Measurements from ENCODE around the gene PROSER3.

Gene PROSER3

DNA sequence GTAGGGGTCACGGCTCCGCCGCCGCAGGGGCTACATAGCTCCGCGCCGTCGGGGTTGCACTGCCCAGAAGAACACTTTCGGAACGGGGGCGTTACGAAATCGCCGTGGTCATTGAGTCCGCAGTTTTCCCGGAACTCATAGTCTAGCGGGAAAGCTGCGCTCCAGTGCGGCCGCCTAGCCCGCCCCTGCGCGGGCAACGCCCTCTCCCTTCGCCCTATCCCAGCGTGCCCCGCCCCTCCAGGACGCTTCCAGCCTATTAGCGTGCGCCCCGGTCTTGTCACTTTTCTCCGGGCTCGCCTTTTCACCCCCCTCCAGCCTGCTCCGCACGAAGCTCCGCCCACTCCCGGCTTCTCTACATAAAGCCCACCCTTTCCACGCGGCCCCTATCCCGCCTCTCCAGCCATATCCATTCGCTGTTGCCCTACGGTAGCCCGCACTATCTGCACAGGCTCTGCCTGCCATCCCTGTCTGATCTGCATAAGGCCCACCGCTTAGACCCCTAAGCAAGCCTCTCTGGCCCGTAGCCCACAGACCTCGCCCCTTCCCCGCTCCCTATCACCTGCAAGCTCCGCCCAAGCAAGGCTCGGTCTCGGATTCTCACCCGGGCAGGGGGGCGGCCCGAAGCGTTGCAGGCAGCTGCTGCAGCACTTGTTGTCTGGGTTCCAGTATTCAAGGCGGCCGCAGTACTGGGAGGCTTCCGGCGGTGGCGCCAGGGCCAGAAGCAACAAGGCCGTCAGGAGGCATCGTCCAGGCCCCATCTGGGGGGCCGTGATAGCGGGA, 17.4 kb upstream of the PROSER3 start:
- TF ChIP-seq, protein P1, sequence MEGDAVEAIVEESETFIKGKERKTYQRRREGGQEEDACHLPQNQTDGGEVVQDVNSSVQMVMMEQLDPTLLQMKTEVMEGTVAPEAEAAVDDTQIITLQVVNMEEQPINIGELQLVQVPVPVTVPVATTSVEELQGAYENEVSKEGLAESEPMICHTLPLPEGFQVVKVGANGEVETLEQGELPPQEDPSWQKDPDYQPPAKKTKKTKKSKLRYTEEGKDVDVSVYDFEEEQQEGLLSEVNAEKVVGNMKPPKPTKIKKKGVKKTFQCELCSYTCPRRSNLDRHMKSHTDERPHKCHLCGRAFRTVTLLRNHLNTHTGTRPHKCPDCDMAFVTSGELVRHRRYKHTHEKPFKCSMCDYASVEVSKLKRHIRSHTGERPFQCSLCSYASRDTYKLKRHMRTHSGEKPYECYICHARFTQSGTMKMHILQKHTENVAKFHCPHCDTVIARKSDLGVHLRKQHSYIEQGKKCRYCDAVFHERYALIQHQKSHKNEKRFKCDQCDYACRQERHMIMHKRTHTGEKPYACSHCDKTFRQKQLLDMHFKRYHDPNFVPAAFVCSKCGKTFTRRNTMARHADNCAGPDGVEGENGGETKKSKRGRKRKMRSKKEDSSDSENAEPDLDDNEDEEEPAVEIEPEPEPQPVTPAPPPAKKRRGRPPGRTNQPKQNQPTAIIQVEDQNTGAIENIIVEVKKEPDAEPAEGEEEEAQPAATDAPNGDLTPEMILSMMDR (IDR thresholded peaks at IDR 0.05; ENCODE audit: low read depth, low read length), result peak; percentile 23; the same call in 1 of the 2 replicates

DNA sequence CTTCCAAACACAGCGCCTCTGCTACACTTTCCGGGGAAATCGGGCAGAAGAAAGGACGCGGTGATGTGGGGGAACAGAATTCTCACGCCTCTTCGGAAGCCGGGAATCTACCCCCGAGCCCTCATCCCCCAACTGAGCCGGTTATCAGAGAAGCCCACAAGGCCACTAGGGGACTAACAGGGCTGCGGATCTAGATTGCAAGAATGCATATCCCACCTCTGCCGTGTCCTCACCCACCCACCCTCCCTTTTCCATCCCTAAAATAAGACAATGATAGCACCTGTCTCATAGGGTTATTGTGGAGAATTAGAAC, 16.8 kb upstream of the PROSER3 start:
- H3K4me3 ChIP-seq (ENCODE audit: low read depth, low read length), result peak overlapping the region; percentile 64
- TF ChIP-seq, protein P1 (IDR thresholded peaks at IDR 0.05; ENCODE audit: low read depth, low read length), result no peak

More for the DNA sequence above, 17.4 kb upstream of the PROSER3 start:
- peak overlapping the region; percentile 64 for H3K4me3 ChIP-seq (ENCODE audit: low read depth, low read length)

DNA sequence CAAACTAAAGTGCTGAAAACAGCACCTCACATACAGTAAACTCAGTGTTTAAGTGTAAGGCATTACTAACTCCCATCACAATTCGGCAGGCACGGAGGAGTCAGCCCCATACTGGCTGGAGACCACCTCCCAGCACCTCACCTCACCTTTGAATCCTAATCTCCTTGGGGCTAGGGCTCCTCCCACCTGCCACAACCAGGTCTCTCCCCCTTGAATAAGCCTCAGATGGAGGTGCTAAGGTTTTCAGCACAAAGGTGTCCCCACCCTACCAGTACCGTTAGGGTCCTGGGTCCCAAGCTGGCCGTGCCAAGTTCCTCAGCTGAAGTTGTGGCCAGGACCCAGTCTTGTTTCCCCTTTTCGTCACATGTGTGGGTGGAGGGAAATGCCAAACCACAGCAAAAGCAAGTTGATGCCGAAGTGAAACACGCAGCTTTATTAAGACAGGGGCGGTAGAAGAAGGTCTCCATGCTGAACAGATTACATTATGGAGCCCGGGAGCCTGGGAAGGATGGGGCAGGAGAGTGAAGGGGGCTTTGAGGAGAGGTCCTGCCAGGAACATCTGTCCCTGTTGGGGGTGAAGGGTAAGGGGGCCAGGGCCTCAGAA, 15.8 kb upstream of the PROSER3 start, which contains the start of gene IGFLR1:
Gene IGFLR1 (minus strand): TSS at position 332 of the 604 bp plus-strand sequence. CDS start 1,272 bp downstream, outside the sequence.
- TF ChIP-seq, protein P1 (IDR thresholded peaks at IDR 0.05; ENCODE audit: low read depth, low read length), result no peak
- H3K4me3 ChIP-seq (ENCODE audit: low read depth, low read length), result no peak within 1 kb of the TSS

DNA sequence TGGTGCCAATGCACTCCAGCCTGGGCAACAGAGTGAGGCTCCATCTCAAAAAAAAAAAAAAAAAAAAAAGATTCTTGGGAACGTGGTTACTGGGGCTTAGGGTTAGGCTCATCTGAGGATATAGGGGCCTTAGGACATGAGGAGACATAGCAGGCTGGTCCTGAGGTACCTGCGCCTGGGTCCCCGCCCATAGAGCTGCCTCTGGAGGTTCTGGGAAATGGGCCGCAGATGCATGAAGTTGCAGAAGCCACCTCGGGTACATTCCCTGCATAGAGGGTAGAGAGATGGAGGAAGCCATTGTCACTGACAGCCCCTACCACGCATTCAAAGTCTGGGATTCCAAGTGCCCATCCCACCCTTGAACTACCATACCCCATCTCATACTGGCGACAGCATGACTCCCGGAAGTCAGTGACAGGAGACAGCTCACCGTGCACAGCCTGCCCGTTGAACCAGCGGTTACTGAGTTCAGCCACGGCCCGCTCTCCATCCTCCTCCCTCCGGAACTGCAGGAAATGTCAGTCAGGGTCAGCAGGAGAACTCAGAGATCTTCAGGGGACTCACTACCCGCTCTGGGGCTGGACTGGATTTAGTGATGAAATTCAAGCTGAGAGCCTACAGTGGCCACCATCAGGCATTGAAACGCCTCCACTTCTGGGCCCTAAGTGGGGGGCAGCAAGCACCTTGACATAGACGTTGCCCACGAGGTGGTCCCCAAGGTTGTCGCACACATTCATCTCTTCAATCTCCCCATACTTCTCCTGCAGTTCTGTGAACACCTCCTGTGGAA, 14.1 kb upstream of the PROSER3 start:
- TF ChIP-seq, protein P1 (IDR thresholded peaks at IDR 0.05; ENCODE audit: low read depth, low read length), result no peak
- no peak overlapping the region for H3K4me3 ChIP-seq (ENCODE audit: low read depth, low read length)

DNA sequence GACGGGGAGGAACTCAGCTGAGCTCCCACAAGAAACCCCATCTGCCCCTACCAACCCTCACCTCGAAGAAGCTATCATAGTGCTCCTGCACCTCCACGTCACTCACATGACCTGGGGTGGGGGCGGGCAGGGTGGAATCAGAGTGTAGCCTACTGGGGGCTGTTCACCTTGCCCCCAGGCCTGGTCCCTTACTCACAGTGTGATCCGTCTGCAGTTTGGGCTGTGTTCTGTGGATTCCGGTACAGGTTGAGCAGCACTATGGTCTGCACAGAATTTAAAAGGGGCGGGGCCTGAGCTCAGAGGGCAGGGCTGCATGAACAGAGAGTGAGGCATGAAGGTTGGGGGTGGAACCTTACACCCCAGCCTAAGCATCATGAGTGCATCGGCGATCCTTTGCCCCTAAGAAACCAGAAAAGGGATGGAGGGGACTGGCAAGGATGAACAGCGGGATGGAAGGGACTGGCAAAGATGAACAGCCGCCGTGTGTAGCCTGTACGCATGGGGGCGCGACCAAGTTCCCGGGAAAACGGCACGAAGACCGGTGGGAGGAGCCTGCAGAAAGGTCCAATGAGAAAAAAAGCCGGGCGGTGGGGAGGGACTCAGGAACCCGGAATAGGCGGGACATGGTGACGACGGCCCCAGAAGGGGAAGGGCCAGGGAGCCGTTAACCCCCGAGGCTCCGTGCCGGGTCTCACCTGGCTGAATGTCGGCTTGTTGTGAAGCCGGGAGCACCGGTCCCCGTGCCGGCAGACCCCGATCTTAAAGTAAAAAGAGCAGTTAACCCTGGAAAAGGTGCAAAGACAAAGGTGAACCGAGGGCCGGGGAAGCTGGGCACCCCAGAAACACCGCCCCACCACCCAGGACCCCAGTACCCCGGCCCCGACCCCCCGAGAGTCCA, 13.3 kb upstream of the PROSER3 start:
- peak overlapping the region; percentile 94 for H3K4me3 ChIP-seq (ENCODE audit: low read depth, low read length)
- TF ChIP-seq, protein P1 (IDR thresholded peaks at IDR 0.05; ENCODE audit: low read depth, low read length), result peak; percentile 14; the same call in 1 of the 2 replicates

DNA sequence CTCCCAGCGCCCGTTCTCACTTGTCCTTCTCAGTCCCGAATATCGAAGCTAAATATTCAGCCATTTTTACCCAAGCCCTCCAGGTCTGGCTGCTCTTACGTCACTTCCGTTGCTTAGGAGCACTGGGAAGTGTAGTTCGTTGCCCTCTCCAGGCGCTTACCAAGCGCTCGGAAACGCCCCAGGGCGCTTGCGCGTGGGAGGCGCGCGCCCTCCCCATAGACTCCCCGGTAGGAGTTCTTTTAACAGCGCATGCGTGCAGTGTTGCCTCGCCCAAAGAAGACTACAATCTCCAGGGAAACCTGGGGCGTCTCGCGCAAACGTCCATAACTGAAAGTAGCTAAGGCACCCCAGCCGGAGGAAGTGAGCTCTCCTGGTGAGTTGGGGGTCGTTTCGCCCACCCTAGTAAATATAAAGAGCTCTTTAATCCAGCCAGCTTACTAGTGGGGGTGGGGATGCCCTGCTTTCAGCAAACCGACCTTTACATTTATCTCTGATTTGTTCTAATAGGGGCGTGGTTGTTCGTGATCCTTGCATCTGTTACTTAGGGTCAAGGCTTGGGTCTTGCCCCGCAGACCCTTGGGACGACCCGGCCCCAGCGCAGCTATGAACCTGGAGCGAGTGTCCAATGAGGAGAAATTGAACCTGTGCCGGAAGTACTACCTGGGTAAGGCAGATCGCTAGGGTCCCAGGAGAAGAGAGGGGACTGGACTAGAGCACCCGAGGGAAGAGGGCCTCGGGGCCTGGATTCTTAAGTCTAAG, 12.5 kb upstream of the PROSER3 start, which contains the start of the genes PSENEN and U2AF1L4:
Gene PSENEN (plus strand): TSS at position 324 of the 759 bp plus-strand sequence. CDS start 280 bp downstream, at position 604.
Gene U2AF1L4 (minus strand): TSS at position 91 of the 759 bp plus-strand sequence. CDS start 27 bp downstream, at position 64.
- TF ChIP-seq, protein P1 (IDR thresholded peaks at IDR 0.05; ENCODE audit: low read depth, low read length), result no peak
- peak within 1 kb of the TSS; percentile 94 for H3K4me3 ChIP-seq (ENCODE audit: low read depth, low read length)

All from WI38 (cell line).